ENCODE data around the gene AP1S3.

GRCh38 chr2:223736488-223736887 lies 100.9 kb downstream of the AP1S3 start:
- TF ChIP-seq BHLHE40 (IDR thresholded peaks at IDR 0.05; ENCODE audit: borderline replicate concordance) (no peak), HDGF (IDR thresholded peaks at IDR 0.05; ENCODE audit: borderline replicate concordance) (no peak), SP1 (IDR thresholded peaks at IDR 0.05) (no peak), TARDBP (IDR thresholded peaks at IDR 0.05) (no peak), FOXM1 (IDR thresholded peaks at IDR 0.05; ENCODE audit: borderline replicate concordance) (no peak), PKNOX1 (IDR thresholded peaks at IDR 0.05) (no peak), SUZ12 (IDR thresholded peaks at IDR 0.05) (no peak), FOXA1 (IDR thresholded peaks at IDR 0.05) (no peak), ZNF384 (IDR thresholded peaks at IDR 0.05) (no peak), LEF1 (IDR thresholded peaks at IDR 0.05; ENCODE audit: borderline replicate concordance) (no peak), ARNT (IDR thresholded peaks at IDR 0.05) (no peak), CTBP1 (IDR thresholded peaks at IDR 0.05; ENCODE audit: borderline replicate concordance) (no peak)

Data from HEK293T (cell line).